ENCODE measurements around the gene LMO7. TPM values are rescaled to one million over a fixed set of nuclear protein-coding genes. Genes with fewer than 3 reads are reported as not detected.

The LMO7 gene
- total and polyA plus RNA-seq, 2 of the 13 experiments (the other 11 are each of a cell fraction or from before 2014, with no cell fraction given): 34.0 to 121 TPM

DNA sequence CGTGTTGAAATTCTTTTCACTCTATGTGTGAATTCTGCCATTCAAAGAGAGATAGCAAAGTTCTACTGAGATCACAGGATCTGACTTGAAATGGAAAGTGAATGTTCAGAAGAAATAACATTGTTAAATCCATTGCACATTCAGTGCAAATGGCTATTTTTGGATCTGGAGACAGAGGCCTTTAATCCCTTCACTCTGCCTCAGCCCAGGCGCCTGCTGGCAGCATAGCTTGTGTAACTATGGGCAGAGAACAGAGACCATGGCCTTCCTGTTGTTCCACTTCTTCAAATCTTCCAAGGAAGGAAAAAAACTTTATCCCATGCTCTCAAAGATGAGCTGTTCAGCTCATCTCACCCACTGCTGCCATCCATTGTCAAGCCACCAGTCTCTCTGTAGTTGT, 265.4 kb downstream of the LMO7 start:
- 7% methylated on average over 2 of the region's 2 CpGs for WGBS (ENCODE audit: low lambda C conversion rate)
- ChIA-PET CTCF (ENCODE audit: low intra/inter-chr PET ratio, low total read pairs) (no interaction called here), POLR2A (no interaction called here)
- Histone ChIP-seq H4K20me1 (ENCODE audit: insufficient read depth, low read length) (no peaks in the 10 kb centered on the region), H3K4me1 (ENCODE audit: insufficient read depth, low read length) (no peaks in the 10 kb centered on the region), H3K27ac (ENCODE audit: extremely low read length, insufficient read depth, low read length) (no peak overlapping the region), H3K79me2 (ENCODE audit: insufficient read depth, low read length) (no peaks in the 10 kb centered on the region), H3K36me3 (replicated peaks in 1 of 2; ENCODE audit: control insufficient read depth in 1 of 2, insufficient read depth in 2 of 2, low read length in 2 of 2) (no peaks in the 10 kb centered on the region), H3K9me3 (ENCODE audit: low read length) (no peaks in the 10 kb centered on the region), H3K9ac (ENCODE audit: insufficient read depth, low read depth, low read length) (no peak overlapping the region), H2AFZ (ENCODE audit: low read length) (no peak overlapping the region), H3K4me3 (replicated peaks in 1 of 3; ENCODE audit: insufficient read depth in 1 of 3, low read depth in 2 of 3, low read length in 3 of 3) (no peak overlapping the region), H3K27me3 (ENCODE audit: control insufficient read depth in 1 of 2, insufficient read depth in 2 of 2, low read length in 2 of 2) (peaks cover 0 to 3% of the 10 kb centered on the region in 2 experiments; a peak in 1 of 5 replicates), H3K4me2 (ENCODE audit: low read depth, low read length) (no peak overlapping the region)
- TF ChIP-seq ZNF230 (CRISPR knock-in tag; IDR thresholded peaks at IDR 0.05): no peak
- no peak for TF ChIP-seq IRF2 (CRISPR knock-in tag; IDR thresholded peaks at IDR 0.05)
- TF ChIP-seq BRCA1 (CRISPR knock-in tag; IDR thresholded peaks at IDR 0.05): no peak
- TF ChIP-seq ZNF33B (CRISPR knock-in tag; IDR thresholded peaks at IDR 0.05): no peak
- TF ChIP-seq, protein P1, sequence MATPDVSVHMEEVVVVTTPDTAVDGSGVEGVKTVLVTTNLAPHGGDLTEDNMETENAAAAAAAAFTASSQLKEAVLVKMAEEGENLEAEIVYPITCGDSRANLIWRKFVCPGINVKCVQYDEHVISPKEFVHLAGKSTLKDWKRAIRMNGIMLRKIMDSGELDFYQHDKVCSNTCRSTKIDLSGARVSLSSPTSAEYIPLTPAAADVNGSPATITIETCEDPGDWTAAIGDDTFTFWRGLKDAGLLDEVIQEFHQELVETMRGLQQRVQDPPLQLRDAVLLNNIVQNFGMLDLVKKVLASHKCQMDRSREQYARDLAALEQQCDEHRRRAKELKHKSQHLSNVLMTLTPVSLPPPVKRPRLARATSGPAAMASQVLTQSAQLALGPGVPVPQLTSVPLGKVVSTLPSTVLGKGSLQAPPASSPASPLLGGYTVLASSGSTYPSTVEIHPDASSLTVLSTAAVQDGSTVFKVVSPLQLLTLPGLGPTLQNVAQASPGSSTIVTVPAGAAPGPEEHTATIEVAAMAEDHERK (CRISPR knock-in tag; IDR thresholded peaks at IDR 0.05; ENCODE audit: low read depth): no peak
- TF ChIP-seq, protein P2, sequence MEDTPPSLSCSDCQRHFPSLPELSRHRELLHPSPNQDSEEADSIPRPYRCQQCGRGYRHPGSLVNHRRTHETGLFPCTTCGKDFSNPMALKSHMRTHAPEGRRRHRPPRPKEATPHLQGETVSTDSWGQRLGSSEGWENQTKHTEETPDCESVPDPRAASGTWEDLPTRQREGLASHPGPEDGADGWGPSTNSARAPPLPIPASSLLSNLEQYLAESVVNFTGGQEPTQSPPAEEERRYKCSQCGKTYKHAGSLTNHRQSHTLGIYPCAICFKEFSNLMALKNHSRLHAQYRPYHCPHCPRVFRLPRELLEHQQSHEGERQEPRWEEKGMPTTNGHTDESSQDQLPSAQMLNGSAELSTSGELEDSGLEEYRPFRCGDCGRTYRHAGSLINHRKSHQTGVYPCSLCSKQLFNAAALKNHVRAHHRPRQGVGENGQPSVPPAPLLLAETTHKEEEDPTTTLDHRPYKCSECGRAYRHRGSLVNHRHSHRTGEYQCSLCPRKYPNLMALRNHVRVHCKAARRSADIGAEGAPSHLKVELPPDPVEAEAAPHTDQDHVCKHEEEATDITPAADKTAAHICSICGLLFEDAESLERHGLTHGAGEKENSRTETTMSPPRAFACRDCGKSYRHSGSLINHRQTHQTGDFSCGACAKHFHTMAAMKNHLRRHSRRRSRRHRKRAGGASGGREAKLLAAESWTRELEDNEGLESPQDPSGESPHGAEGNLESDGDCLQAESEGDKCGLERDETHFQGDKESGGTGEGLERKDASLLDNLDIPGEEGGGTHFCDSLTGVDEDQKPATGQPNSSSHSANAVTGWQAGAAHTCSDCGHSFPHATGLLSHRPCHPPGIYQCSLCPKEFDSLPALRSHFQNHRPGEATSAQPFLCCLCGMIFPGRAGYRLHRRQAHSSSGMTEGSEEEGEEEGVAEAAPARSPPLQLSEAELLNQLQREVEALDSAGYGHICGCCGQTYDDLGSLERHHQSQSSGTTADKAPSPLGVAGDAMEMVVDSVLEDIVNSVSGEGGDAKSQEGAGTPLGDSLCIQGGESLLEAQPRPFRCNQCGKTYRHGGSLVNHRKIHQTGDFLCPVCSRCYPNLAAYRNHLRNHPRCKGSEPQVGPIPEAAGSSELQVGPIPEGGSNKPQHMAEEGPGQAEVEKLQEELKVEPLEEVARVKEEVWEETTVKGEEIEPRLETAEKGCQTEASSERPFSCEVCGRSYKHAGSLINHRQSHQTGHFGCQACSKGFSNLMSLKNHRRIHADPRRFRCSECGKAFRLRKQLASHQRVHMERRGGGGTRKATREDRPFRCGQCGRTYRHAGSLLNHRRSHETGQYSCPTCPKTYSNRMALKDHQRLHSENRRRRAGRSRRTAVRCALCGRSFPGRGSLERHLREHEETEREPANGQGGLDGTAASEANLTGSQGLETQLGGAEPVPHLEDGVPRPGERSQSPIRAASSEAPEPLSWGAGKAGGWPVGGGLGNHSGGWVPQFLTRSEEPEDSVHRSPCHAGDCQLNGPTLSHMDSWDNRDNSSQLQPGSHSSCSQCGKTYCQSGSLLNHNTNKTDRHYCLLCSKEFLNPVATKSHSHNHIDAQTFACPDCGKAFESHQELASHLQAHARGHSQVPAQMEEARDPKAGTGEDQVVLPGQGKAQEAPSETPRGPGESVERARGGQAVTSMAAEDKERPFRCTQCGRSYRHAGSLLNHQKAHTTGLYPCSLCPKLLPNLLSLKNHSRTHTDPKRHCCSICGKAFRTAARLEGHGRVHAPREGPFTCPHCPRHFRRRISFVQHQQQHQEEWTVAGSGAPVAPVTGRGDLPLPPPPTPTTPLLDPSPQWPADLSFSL (CRISPR knock-in tag; IDR thresholded peaks at IDR 0.05): no peak
- TF ChIP-seq, protein P3, sequence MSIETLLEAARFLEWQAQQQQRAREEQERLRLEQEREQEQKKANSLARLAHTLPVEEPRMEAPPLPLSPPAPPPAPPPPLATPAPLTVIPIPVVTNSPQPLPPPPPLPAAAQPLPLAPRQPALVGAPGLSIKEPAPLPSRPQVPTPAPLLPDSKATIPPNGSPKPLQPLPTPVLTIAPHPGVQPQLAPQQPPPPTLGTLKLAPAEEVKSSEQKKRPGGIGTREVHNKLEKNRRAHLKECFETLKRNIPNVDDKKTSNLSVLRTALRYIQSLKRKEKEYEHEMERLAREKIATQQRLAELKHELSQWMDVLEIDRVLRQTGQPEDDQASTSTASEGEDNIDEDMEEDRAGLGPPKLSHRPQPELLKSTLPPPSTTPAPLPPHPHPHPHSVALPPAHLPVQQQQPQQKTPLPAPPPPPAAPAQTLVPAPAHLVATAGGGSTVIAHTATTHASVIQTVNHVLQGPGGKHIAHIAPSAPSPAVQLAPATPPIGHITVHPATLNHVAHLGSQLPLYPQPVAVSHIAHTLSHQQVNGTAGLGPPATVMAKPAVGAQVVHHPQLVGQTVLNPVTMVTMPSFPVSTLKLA (IDR thresholded peaks at IDR 0.05): no peak
- no peak for TF ChIP-seq KMT2B (CRISPR knock-in tag; IDR thresholded peaks at IDR 0.05)
- no peak for TF ChIP-seq IRX3 (CRISPR knock-in tag; IDR thresholded peaks at IDR 0.05; ENCODE audit: borderline replicate concordance, low read depth)
- TF ChIP-seq MED8 (CRISPR knock-in tag; IDR thresholded peaks at IDR 0.05; ENCODE audit: insufficient replicate concordance): no peak
- no peak for TF ChIP-seq ADNP (CRISPR knock-in tag; IDR thresholded peaks at IDR 0.05)
- no peak for ATAC-seq
- no peak for DNase-seq (ENCODE audit: low spot score)
- no TSS peak for BruUV-seq (replicated peaks)
- intact Hi-C loops (cut with micrococcal nuclease; ENCODE audit: unreplicated experiment) (no loop called here), in situ Hi-C loops (cut with HindIII; ENCODE audit: extremely low pct_ligation_motif_present, low pct_unique_long_range_greater_than_20kb) (no loop called here)
- no peak for FAIRE-seq

Data from HepG2 (cell line).